ENCODE data around the gene UVRAG. TPM values are rescaled to one million over a fixed set of nuclear protein-coding genes. Genes with fewer than 3 reads are reported as not detected.

The UVRAG gene
- total and polyA plus RNA-seq, 2 of the 13 experiments (the other 11 are each of a cell fraction or from before 2014, with no cell fraction given), result 9.7 to 17.3 TPM

GRCh38 chr11:75768112-75768908 lies 46.7 kb upstream of the UVRAG start, which contains the start of gene DGAT2 (continued):
- peak; percentile 66; the same call in 1 of the 2 replicates for TF ChIP-seq ZNF138 (CRISPR knock-in tag; IDR thresholded peaks at IDR 0.05; ENCODE audit: low read depth)
- no peak; the same call in 1 of the 2 replicates for TF ChIP-seq ATF2 (CRISPR knock-in tag; IDR thresholded peaks at IDR 0.05)
- no peak for TF ChIP-seq FOXP1 (IDR thresholded peaks at IDR 0.05)
- no peak for TF ChIP-seq FOXP1 (CRISPR knock-in tag; IDR thresholded peaks at IDR 0.05)
- no peak for TF ChIP-seq SUZ12 (IDR thresholded peaks at IDR 0.05; ENCODE audit: low read depth, low read length)
- TF ChIP-seq TERF1 (CRISPR knock-in tag; IDR thresholded peaks at IDR 0.05), result no peak; the same call in 1 of the 2 replicates
- peak; percentile 64; the same call in 1 of the 2 replicates for TF ChIP-seq NAIF1 (CRISPR knock-in tag; IDR thresholded peaks at IDR 0.05; ENCODE audit: borderline replicate concordance)
- no peak for TF ChIP-seq NFIB (CRISPR knock-in tag; IDR thresholded peaks at IDR 0.05; ENCODE audit: borderline replicate concordance)
- peak; percentile 83 for TF ChIP-seq ZNF224 (CRISPR knock-in tag; IDR thresholded peaks at IDR 0.05)
- TF ChIP-seq, protein P1, sequence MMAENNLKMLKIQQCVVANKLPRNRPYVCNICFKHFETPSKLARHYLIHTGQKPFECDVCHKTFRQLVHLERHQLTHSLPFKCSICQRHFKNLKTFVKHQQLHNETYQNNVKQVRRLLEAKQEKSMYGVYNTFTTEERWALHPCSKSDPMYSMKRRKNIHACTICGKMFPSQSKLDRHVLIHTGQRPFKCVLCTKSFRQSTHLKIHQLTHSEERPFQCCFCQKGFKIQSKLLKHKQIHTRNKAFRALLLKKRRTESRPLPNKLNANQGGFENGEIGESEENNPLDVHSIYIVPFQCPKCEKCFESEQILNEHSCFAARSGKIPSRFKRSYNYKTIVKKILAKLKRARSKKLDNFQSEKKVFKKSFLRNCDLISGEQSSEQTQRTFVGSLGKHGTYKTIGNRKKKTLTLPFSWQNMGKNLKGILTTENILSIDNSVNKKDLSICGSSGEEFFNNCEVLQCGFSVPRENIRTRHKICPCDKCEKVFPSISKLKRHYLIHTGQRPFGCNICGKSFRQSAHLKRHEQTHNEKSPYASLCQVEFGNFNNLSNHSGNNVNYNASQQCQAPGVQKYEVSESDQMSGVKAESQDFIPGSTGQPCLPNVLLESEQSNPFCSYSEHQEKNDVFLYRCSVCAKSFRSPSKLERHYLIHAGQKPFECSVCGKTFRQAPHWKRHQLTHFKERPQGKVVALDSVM (CRISPR knock-in tag; IDR thresholded peaks at IDR 0.05), result no peak
- no peak for TF ChIP-seq HOXA9 (CRISPR knock-in tag; IDR thresholded peaks at IDR 0.05; ENCODE audit: borderline replicate concordance)
- TF ChIP-seq ZNF253 (CRISPR knock-in tag; IDR thresholded peaks at IDR 0.05; ENCODE audit: borderline replicate concordance), result no peak
- TF ChIP-seq SOX5 (CRISPR knock-in tag; IDR thresholded peaks at IDR 0.05; ENCODE audit: borderline replicate concordance), result no peak; the same call in none of the 2 replicates
- 0 out of 2 replicates have a peak, but pooled peaks have one; percentile 24 for TF ChIP-seq IRF2 (CRISPR knock-in tag; IDR thresholded peaks at IDR 0.05)
- TF ChIP-seq, protein P2, sequence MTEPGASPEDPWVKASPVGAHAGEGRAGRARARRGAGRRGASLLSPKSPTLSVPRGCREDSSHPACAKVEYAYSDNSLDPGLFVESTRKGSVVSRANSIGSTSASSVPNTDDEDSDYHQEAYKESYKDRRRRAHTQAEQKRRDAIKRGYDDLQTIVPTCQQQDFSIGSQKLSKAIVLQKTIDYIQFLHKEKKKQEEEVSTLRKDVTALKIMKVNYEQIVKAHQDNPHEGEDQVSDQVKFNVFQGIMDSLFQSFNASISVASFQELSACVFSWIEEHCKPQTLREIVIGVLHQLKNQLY (CRISPR knock-in tag; IDR thresholded peaks at IDR 0.05), result peak; percentile 82
- peak; percentile 91 for TF ChIP-seq ZNF33B (CRISPR knock-in tag; IDR thresholded peaks at IDR 0.05)
- TF ChIP-seq KDM5A (IDR thresholded peaks at IDR 0.05; ENCODE audit: borderline replicate concordance, low read length), result peak; percentile 56; the same call in 1 of the 2 replicates
- 0 out of 2 replicates have a peak, but pooled peaks have one; percentile 57 for TF ChIP-seq ZNF510 (CRISPR knock-in tag; IDR thresholded peaks at IDR 0.05; ENCODE audit: low read depth)
- TF ChIP-seq ZBTB49 (CRISPR knock-in tag; IDR thresholded peaks at IDR 0.05; ENCODE audit: borderline replicate concordance), result no peak
- TF ChIP-seq, protein P3, sequence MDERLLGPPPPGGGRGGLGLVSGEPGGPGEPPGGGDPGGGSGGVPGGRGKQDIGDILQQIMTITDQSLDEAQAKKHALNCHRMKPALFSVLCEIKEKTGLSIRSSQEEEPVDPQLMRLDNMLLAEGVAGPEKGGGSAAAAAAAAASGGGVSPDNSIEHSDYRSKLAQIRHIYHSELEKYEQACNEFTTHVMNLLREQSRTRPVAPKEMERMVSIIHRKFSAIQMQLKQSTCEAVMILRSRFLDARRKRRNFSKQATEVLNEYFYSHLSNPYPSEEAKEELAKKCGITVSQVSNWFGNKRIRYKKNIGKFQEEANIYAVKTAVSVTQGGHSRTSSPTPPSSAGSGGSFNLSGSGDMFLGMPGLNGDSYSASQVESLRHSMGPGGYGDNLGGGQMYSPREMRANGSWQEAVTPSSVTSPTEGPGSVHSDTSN (CRISPR knock-in tag; IDR thresholded peaks at IDR 0.05), result no peak

Data from HepG2 (cell line).